WTC11 (cell line): ENCODE results near the gene TMEM178B. TPM values are rescaled to one million over a fixed set of nuclear protein-coding genes. Genes with fewer than 3 reads are reported as not detected.

Experiments
- ATAC-seq: fragments of 200-7000 bp; cut with Tn5 transposase; 2 replicates; pipeline ENCODE4 v1.10.0; 2021; ENCODE audit warnings: mild to moderate bottlenecking, moderate library complexity
- CTCF ChIA-PET: fragments of 300-600 bp; sonication (Branson Sonifier 250); formaldehyde crosslinking; loops from one replicate; lab custom pipeline; 2021; ENCODE audit warnings: antibody characterized with exemption; lab: Charles Lee
- POLR2A ChIA-PET: fragments of 350-600 bp; sonication (Branson Sonifier 250); formaldehyde crosslinking; loops from one replicate; lab custom pipeline; 2021; ENCODE audit warnings: antibody characterized with exemption; lab: Charles Lee
- DNase-seq: peaks from one replicate; pipeline ENCODE4 v3.0.0; 2021; ENCODE audit warnings: low spot score
- H3K27ac Mint-ChIP-seq: 2 replicates; pipeline ENCODE4 v1.8.0; 2021; ENCODE audit warnings: mixed read lengths
- H3K27me3 Mint-ChIP-seq: 2 replicates; pipeline ENCODE4 v1.8.0; 2021; ENCODE audit warnings: low read depth, mild to moderate bottlenecking, moderate library complexity, mixed read lengths
- H3K36me3 Mint-ChIP-seq: 2 replicates; pipeline ENCODE4 v1.8.0; 2021; ENCODE audit warnings: mixed read lengths
- H3K4me1 Mint-ChIP-seq: 2 replicates; pipeline ENCODE4 v1.8.0; 2022; ENCODE audit warnings: mixed read lengths
- H3K4me3 Mint-ChIP-seq: 2 replicates; pipeline ENCODE4 v1.8.0; 2021; ENCODE audit warnings: mild to moderate bottlenecking, moderate library complexity, mixed read lengths
- H3K9me3 Mint-ChIP-seq: 2 replicates; pipeline ENCODE4 v1.8.0; 2021; ENCODE audit warnings: mixed read lengths
- ATF3 ChIP-seq: sonication (generic); formaldehyde crosslinking; conservative IDR thresholded peaks from 2 replicates; pipeline ENCODE4 v1.8.1; 2022; ENCODE audit warnings: mild to moderate bottlenecking, missing genetic modification reagents
- CBFB ChIP-seq: sonication (generic); formaldehyde crosslinking; IDR thresholded peaks from 2 replicates; pipeline ENCODE4 v1.8.1; 2022; ENCODE audit warnings: mild to moderate bottlenecking, low read depth, missing genetic modification reagents
- ERG ChIP-seq: fragments of 250-450 bp; sonication (Bioruptor Pico); IDR thresholded peaks from 2 replicates; pipeline ENCODE4 v1.8.0; 2021; ENCODE audit warnings: mild to moderate bottlenecking
- ETV6 ChIP-seq: sonication (generic); formaldehyde crosslinking; IDR thresholded peaks from 2 replicates; pipeline ENCODE4 v1.8.1; 2022; ENCODE audit warnings: mild to moderate bottlenecking, missing genetic modification reagents
- FOXK1 ChIP-seq: sonication (generic); formaldehyde crosslinking; IDR thresholded peaks from 2 replicates; pipeline ENCODE4 v1.8.0; 2022; ENCODE audit warnings: mild to moderate bottlenecking, moderate library complexity, missing genetic modification reagents
- GRHL2 ChIP-seq: fragments of 250-450 bp; sonication (Bioruptor Pico); IDR thresholded peaks from 2 replicates; pipeline ENCODE4 v1.8.0; 2022; ENCODE audit warnings: mild to moderate bottlenecking, moderate library complexity; ENCODE audit not compliant: insufficient replicate concordance, severe bottlenecking
- GTF2I ChIP-seq: fragments of 250-450 bp; sonication (Bioruptor Pico); conservative IDR thresholded peaks from 2 replicates; pipeline ENCODE4 v1.4.0; 2021; ENCODE audit warnings: mild to moderate bottlenecking
- IRF2 ChIP-seq: sonication (generic); formaldehyde crosslinking; IDR thresholded peaks from 2 replicates; pipeline ENCODE4 v1.8.0; 2022; ENCODE audit warnings: low read depth, missing genetic modification reagents, borderline replicate concordance
- MXD4 ChIP-seq: fragments of 250-450 bp; sonication (Bioruptor Pico); IDR thresholded peaks from 2 replicates; pipeline ENCODE4 v1.8.0; 2021; ENCODE audit warnings: mild to moderate bottlenecking, moderate library complexity, borderline replicate concordance
- MYBL2 ChIP-seq: sonication (generic); formaldehyde crosslinking; IDR thresholded peaks from 2 replicates; pipeline ENCODE4 v1.8.1; 2023; ENCODE audit warnings: mild to moderate bottlenecking, moderate library complexity, missing genetic modification reagents
- RELA ChIP-seq: sonication (generic); formaldehyde crosslinking; IDR thresholded peaks from 2 replicates; pipeline ENCODE4 v1.8.1; 2022; ENCODE audit warnings: missing genetic modification reagents, mild to moderate bottlenecking, borderline replicate concordance
- TCF7 ChIP-seq: sonication (generic); formaldehyde crosslinking; IDR thresholded peaks from 2 replicates; pipeline ENCODE4 v1.8.0; 2022; ENCODE audit warnings: mild to moderate bottlenecking, low read depth, missing genetic modification reagents, moderate library complexity
- TEAD1 ChIP-seq: sonication (generic); formaldehyde crosslinking; IDR thresholded peaks from 2 replicates; pipeline ENCODE4 v1.8.0; 2022; ENCODE audit warnings: mild to moderate bottlenecking, missing genetic modification reagents
- TEAD4 ChIP-seq: sonication (generic); formaldehyde crosslinking; IDR thresholded peaks from 2 replicates; pipeline ENCODE4 v1.8.0; 2022; ENCODE audit warnings: mild to moderate bottlenecking, missing genetic modification reagents
- USF2 ChIP-seq: sonication (generic); formaldehyde crosslinking; IDR thresholded peaks from 2 replicates; pipeline ENCODE4 v1.8.1; 2023; ENCODE audit warnings: mild to moderate bottlenecking, missing genetic modification reagents, moderate library complexity
- ZNF232 ChIP-seq: sonication (generic); formaldehyde crosslinking; IDR thresholded peaks from 2 replicates; pipeline ENCODE4 v1.8.0; 2022; ENCODE audit warnings: mild to moderate bottlenecking, missing genetic modification reagents
- ZNF281 ChIP-seq: sonication (generic); formaldehyde crosslinking; IDR thresholded peaks from 2 replicates; pipeline ENCODE4 v1.8.0; 2023; ENCODE audit warnings: mild to moderate bottlenecking, missing genetic modification reagents
- ZNF423 ChIP-seq: fragments of 250-450 bp; sonication (Bioruptor Pico); IDR thresholded peaks from 2 replicates; pipeline ENCODE4 v2.1.2; 2022; ENCODE audit warnings: mild to moderate bottlenecking, moderate library complexity
- ZNF425 ChIP-seq: fragments of 250-450 bp; sonication (Bioruptor Pico); conservative IDR thresholded peaks from 2 replicates; pipeline ENCODE4 v1.9.0; 2021; ENCODE audit warnings: mild to moderate bottlenecking
- ZNF532 ChIP-seq: fragments of 250-450 bp; sonication (Bioruptor Pico); IDR thresholded peaks from 2 replicates; pipeline ENCODE4 v1.9.0; 2021; ENCODE audit warnings: mild to moderate bottlenecking, borderline replicate concordance
- ZNF671 ChIP-seq: fragments of 250-450 bp; sonication (Bioruptor Pico); IDR thresholded peaks from 2 replicates; pipeline ENCODE4 v1.8.0; 2021; ENCODE audit warnings: mild to moderate bottlenecking
- total RNA-seq: library from RNA; stranded (reverse); gene quantifications from 3 replicates; pipeline ENCODE4 v1.2.3, GENCODE V29; 2021
- TF ChIP-seq, protein P1 (sequence below): sonication (generic); formaldehyde crosslinking; IDR thresholded peaks from 2 replicates; pipeline ENCODE4 v1.8.1; 2022; ENCODE audit warnings: mild to moderate bottlenecking, moderate library complexity, missing genetic modification reagents

Gene TMEM178B
- total RNA-seq, 1 experiment from 2014 or later: 20.4 TPM

- TF ChIP-seq USF2 (no peak), TEAD1 (no peak), ZNF232 (CRISPR knock-in tag) (no peak), TCF7 (CRISPR knock-in tag) (no peak), MYBL2 (CRISPR knock-in tag) (no peak), GTF2I (CRISPR knock-in tag) (no peak)
- TF ChIP-seq, protein P1, sequence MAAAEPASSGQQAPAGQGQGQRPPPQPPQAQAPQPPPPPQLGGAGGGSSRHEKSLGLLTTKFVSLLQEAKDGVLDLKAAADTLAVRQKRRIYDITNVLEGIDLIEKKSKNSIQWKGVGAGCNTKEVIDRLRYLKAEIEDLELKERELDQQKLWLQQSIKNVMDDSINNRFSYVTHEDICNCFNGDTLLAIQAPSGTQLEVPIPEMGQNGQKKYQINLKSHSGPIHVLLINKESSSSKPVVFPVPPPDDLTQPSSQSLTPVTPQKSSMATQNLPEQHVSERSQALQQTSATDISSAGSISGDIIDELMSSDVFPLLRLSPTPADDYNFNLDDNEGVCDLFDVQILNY (CRISPR knock-in tag): no peak
- TF ChIP-seq, all 79 proteins: peak for 0
Observed at GRCh38 chr7:141361479-141361878, 287.6 kb downstream of the TMEM178B start (continued).

GRCh38 chr7:141361960-141362359, 288.1 kb downstream of the TMEM178B start:
- Mint-ChIP-seq H3K4me3 (no peak overlapping the region), H3K27me3 (no peaks in the 10 kb centered on the region), H3K4me1 (peaks cover 60% of the 10 kb centered on the region), H3K27ac (no peak overlapping the region), H3K9me3 (peaks cover 5% of the 10 kb centered on the region; the same call in 1 of the 2 replicates), H3K36me3 (no peaks in the 10 kb centered on the region)
- ATAC-seq (no peak), DNase-seq (no peak)
- ChIA-PET POLR2A (no interaction called here), CTCF (interaction anchor here (0.5 kb wide), 1 partner anchor 22 kb away, joined by 4 read pairs; no protein-coding TSS in a partner anchor)
- TF ChIP-seq IRF2 (CRISPR knock-in tag): no peak
- TF ChIP-seq CBFB: no peak
- TF ChIP-seq ZNF281 (CRISPR knock-in tag): no peak
- no peak for TF ChIP-seq ATF3 (CRISPR knock-in tag)
- no peak for TF ChIP-seq GRHL2 (CRISPR knock-in tag)
- TF ChIP-seq FOXK1 (CRISPR knock-in tag): no peak
- TF ChIP-seq ZNF532 (CRISPR knock-in tag): no peak
- TF ChIP-seq MXD4 (CRISPR knock-in tag): no peak
- TF ChIP-seq ZNF423 (CRISPR knock-in tag): no peak
- TF ChIP-seq ERG (CRISPR knock-in tag): no peak
- no peak for TF ChIP-seq TEAD4 (CRISPR knock-in tag)
- TF ChIP-seq ZNF425: no peak
- TF ChIP-seq RELA: no peak
- no peak for TF ChIP-seq USF2
- TF ChIP-seq ETV6 (CRISPR knock-in tag): no peak
- no peak for TF ChIP-seq MYBL2 (CRISPR knock-in tag)
- TF ChIP-seq ZNF671 (CRISPR knock-in tag): no peak
